HT1080 (cell line): Measurements from ENCODE around the gene ARAF. TPM values are rescaled to one million over a fixed set of nuclear protein-coding genes. Genes with fewer than 3 reads are reported as not detected.
A peak's percentile ranks its signal among the peaks of the same experiment; 100 is the strongest.

Experiments used
- DNase-seq: peaks from one replicate; pipeline ENCODE4 v3.0.0-alpha.2; 2015; ENCODE audit warnings: low read depth
- total RNA-seq: library from RNA; depleted of rRNA; stranded (reverse); fragments of >200 nt; shearing (Covaris generic); gene quantifications from 2 replicates; pipeline ENCODE4 v1.2.3, GENCODE V29; 2014

ARAF gene
- total RNA-seq, 1 experiment from 2014 or later, result 32.4 TPM

- DNase-seq, result no peak
Observed at GRCh38 chrX:47563801-47564315, 2.9 kb downstream of the ARAF start.

- no peak for DNase-seq
Observed at GRCh38 chrX:47564438-47565085, 3.6 kb downstream of the ARAF start.

GRCh38 chrX:47566841-47567240 is 5.8 kb downstream of the ARAF start:
- no peak for DNase-seq

GRCh38 chrX:47568656-47569295 is 7.8 kb downstream of the ARAF start:
- no peak for DNase-seq

GRCh38 chrX:47570794-47571193 is 9.8 kb downstream of the ARAF start:
- DNase-seq, result no peak

GRCh38 chrX:47571215-47571614 is 10.2 kb downstream of the ARAF start:
- no peak for DNase-seq

- no peak for DNase-seq
Observed at GRCh38 chrX:47571896-47572295, 10.9 kb downstream of the ARAF start.

GRCh38 chrX:47572773-47573340 is 11.9 kb downstream of the ARAF start:
- no peak for DNase-seq

GRCh38 chrX:47573341-47574075 is 12.5 kb downstream of the ARAF start:
- DNase-seq, result peak; percentile 32

GRCh38 chrX:47574076-47574546 is 13.1 kb downstream of the ARAF start:
- no peak for DNase-seq

- no peak for DNase-seq
Observed at GRCh38 chrX:47574547-47575301, 13.7 kb downstream of the ARAF start.

- no peak for DNase-seq
Observed at GRCh38 chrX:47576021-47576898, 15.3 kb downstream of the ARAF start.

GRCh38 chrX:47577424-47577823 is 16.4 kb downstream of the ARAF start:
- no peak for DNase-seq

- DNase-seq, result no peak
Observed at GRCh38 chrX:47577901-47578300, 16.9 kb downstream of the ARAF start.

GRCh38 chrX:47578692-47579091 is 17.7 kb downstream of the ARAF start:
- DNase-seq, result no peak

GRCh38 chrX:47579537-47579936 is 18.5 kb downstream of the ARAF start:
- peak; percentile 59 for DNase-seq

- peak; percentile 95 for DNase-seq
Observed at GRCh38 chrX:47581731-47582647, 21.0 kb downstream of the ARAF start, which contains the start of gene TIMP1. TSS of gene TIMP1 (plus strand) at chrX:47582436. CDS start at chrX:47583416, 980 bp downstream.

- DNase-seq, result no peak
Observed at GRCh38 chrX:47583240-47583861, 22.3 kb downstream of the ARAF start.
